ENCODE measurements around the gene RPS21. TPM values are rescaled to one million over a fixed set of nuclear protein-coding genes. Genes with fewer than 3 reads are reported as not detected.

Gene RPS21
- 100 to 1,000 TPM; 715 to 1,000 (median 769) TPM for polyA plus RNA-seq (ENCODE audit: insufficient read length in 4 of 4)

DNA sequence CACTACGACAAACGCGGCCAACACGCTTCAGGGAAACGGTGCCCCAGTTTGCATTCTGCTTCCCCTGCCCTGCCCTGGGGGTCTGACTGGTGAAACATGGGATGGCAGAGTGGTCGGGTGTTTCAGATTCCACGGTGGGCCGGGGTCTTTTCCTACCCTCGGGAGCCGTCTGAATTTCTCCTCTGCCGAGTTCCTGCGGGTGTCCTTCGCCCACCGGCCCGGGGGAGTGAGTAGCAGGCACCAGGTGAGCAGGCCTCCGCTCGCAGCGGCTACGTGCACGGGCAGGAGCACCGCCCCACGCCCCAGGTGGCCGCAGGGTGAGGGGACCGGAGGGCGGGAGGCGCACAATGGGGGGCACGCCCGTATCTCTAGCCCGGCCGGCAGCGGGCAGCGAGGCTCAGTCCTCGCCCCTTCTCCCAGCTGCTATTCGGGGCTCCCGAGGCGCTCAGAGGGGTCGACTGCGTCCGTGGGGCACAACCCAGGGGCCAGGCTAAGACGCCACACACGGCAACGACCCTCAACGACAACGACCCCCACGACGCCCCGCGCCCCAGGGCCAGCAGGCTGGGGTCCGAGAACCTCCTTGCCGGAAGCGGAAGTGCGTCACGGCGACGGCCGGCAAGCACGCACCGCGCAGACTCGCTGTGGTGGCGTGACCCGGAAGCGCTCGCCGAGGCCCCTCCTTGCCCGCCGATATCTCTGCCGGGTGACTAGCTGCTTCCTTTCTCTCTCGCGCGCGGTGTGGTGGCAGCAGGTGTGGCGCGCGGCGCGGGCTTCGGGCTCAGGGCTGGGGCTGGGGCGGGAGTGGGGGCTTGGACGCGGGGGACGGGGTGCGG, at the start of gene RPS21:
Gene RPS21 (plus strand): TSS at position 721 of the 836 bp plus-strand sequence. CDS start 236 bp downstream, outside the sequence.
- peak in 2 of 4 donors; percentile 77 to 88 for DNase-seq (ENCODE audit: low read depth in 4 of 4, low spot score in 3 of 4)

- DNase-seq (ENCODE audit: low read depth in 4 of 4, low spot score in 3 of 4) = no peak
Measured at GRCh38 chr20:62337558-62338293, 49.2 kb upstream of the RPS21 start.

DNA sequence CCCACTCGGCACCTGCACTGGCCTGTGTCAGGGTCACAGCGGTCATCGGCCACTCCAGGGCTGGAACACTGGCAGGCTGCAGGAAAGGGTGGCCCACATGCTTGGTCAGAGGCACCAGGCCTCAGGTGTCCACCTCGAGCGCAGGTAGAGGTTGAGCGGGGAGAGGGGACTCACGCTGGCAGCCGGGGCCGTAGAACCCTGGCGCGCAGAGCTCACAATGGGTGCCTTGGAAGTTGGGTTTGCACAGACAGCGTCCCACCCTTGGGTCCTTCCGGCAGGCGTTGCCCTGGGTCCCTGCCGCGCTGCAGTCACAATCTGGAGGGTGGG, 48.6 kb upstream of the RPS21 start:
- DNase-seq (ENCODE audit: low read depth in 4 of 4, low spot score in 3 of 4) = no peak

DNA sequence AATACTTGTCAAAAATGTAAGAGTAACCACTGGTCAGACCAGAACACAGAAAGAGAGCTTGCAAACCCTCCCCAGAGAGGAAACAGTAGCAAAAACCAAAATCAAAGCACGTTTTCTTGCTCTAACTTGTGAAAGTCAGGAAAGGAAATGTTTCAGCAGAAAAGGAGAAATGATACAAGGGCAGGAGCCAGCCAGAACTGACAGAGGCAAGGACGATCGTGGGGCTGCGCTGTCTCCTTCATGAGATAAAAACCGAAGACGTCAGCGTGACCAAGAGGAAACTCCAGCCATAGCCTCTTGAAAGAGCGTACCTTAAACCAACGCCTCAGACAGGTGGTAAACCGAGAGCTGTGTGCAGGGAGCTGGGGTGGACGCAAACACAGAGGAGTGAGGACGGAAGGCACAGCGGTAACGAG, 47.2 kb upstream of the RPS21 start:
- no peak for DNase-seq (ENCODE audit: low read depth in 4 of 4, low spot score in 3 of 4)

DNA sequence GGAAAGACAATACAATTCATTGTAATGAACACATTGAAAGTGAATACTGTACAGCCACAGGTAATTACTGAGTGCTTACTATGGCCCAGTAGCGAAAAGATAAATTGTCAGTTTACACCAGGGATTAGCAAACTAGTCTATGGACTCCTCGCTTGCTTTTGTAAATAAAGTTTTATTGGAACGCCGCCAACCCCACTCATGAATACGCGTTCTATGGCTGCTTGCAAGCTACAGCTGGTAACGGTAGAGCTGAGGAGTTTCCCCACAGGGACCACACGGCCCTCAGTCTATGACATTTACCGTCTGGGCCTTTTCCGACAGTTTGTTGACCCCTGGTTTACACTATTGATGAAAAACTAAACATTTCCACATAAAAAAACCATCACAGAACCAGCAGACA, 44.0 kb upstream of the RPS21 start:
- DNase-seq (ENCODE audit: low read depth in 4 of 4, low spot score in 3 of 4) = no peak

DNA sequence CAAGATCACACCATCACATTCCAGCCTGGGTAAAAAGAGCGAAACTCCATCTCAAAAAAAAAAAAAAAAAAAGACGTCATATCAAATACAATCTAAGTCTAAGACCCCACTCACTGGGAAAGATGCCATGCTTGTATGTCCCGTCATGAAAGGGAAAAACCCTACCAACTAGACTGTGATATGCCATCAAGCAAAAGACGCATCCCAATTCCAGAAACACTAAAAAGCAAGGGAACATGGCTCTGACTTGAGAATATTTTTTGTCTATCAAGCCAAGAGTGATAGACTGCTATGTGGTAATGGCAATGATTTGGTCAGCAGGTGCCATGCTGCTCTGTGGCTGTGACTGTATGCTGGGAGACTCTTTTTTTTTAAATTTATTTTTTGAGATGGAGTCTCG, 42.8 kb upstream of the RPS21 start:
- DNase-seq (ENCODE audit: low read depth in 4 of 4, low spot score in 3 of 4) = no peak

GRCh38 chr20:62344782-62345181, 42.1 kb upstream of the RPS21 start:
- DNase-seq (ENCODE audit: low read depth in 4 of 4, low spot score in 3 of 4) = no peak

- DNase-seq (ENCODE audit: low read depth in 4 of 4, low spot score in 3 of 4) = no peak
Measured at GRCh38 chr20:62345681-62346370, 41.1 kb upstream of the RPS21 start.

DNA sequence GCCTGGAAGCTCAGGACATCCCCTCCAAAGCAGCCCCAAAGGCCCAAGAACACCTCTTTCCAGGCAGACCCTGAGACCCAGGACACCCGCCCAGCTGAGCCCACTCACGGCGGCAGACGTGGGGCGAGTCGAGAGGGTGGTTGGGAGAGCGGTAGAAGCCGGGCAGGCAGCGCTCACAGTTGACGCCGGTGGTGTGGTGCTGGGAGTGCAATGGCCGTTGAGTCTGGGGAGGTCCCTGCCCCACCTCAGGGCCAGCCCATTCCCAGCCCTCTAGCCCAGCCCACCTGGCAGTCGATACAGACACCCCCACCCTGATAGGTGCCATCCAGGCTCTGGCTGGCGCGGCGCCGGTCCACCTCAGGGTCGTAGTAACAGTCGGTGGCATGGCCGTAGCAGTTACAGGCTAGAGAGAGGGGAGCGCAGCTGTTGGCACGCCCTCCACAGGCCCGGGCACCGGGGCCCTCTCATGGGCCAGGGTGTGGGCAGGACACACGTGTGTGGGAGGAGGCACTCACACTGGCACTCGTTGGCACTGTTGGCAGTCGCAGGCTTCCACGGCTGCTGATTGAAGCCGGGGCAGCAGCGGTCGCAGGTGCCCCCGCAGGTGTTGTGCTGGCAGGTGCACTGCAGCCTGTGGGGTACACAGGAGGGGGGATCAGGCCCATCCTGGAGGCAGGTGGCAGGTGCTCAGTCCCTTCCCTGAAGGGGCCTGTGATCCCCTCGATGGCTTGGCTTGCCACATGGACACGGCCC, 40.3 kb upstream of the RPS21 start:
- no peak for DNase-seq (ENCODE audit: low read depth in 4 of 4, low spot score in 3 of 4)

DNA sequence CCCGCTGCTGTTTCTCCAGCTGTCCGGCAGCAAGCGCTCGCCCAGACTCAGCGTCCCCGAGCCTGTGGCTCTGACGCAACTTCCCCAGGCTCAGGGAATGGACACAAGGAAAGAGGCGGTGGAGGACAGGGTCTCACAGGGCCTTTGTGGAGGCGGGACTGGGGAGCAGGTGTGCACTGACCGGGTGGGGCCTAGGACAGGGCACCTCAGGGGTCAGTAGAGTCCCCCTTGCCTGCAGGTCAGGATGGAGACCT, 39.8 kb upstream of the RPS21 start:
- DNase-seq (ENCODE audit: low read depth in 4 of 4, low spot score in 3 of 4) = no peak

- no peak for DNase-seq (ENCODE audit: low read depth in 4 of 4, low spot score in 3 of 4)
Measured at GRCh38 chr20:62347445-62347844, 39.5 kb upstream of the RPS21 start.

DNA sequence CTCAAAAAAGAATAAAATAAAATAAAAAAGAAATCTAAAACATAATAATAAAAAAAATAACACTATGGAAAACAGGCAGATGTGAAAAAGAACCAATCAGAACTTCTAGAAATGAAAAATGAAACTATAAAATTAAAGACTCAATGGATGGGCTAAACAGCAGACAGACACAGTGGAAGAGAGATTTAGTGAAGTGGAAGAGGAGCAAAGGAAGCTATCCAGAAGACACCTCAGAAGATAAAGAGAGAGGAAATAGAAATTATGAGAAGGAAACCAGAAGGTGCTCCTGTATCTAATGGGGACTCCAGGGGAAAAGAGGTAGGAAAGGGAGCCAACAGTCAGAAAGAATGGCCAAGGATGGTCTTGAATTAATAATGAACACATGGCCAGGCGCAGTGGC, 38.3 kb upstream of the RPS21 start:
- no peak for DNase-seq (ENCODE audit: low read depth in 4 of 4, low spot score in 3 of 4)

DNA sequence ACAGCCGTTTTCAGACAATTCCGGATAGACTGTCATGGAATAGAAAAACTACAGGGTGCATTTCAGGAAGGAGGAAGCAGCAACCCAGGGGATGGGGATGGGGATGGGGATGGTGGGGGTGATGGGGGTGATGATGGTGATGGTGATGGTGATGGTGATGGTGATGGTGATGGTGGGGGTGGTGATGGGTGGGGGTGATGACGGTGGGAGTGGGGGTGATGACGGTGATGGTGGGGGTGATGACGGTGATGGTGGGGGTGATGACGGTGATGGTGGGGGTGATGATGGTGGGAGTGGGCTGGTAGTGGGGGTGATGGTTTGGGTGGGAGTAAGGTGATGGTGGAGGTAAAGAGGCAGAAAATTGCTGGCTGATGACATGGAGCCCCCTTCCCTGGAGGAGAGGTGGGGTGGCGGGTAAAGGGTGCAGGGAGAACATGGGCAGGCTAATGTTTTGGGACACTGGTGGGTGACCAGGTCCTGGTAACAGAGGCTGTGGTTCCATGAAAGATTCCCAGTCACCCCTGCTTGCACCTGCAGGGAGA, 37.3 kb upstream of the RPS21 start:
- DNase-seq (ENCODE audit: low read depth in 4 of 4, low spot score in 3 of 4) = no peak

DNA sequence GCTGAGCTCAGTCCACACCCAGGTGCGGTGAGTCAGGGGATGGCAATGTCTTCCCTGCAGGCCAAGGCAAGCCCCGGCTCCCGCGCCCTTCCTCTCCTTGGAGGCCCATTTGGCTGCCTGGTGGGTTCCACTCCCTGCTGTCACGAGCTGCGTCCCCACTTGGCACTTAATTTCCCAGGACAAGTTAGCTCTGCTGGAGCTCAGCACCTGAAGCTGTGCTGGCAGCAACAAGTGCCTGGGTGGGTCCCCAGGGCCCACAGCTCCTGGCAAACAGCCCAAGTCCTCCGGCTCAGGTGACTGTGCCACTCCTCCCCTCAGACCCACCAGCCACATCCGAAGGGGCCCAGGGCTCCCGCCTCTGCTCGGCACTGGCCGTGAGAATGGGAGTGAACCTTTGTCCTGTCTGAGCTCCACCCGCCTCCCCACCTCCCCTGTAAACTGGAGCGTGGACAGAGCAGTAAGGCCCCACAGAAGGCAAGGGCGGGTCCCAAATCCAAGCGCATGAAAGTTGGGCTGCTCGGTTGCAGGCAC, 36.7 kb upstream of the RPS21 start:
- no peak for DNase-seq (ENCODE audit: low read depth in 4 of 4, low spot score in 3 of 4)

DNA sequence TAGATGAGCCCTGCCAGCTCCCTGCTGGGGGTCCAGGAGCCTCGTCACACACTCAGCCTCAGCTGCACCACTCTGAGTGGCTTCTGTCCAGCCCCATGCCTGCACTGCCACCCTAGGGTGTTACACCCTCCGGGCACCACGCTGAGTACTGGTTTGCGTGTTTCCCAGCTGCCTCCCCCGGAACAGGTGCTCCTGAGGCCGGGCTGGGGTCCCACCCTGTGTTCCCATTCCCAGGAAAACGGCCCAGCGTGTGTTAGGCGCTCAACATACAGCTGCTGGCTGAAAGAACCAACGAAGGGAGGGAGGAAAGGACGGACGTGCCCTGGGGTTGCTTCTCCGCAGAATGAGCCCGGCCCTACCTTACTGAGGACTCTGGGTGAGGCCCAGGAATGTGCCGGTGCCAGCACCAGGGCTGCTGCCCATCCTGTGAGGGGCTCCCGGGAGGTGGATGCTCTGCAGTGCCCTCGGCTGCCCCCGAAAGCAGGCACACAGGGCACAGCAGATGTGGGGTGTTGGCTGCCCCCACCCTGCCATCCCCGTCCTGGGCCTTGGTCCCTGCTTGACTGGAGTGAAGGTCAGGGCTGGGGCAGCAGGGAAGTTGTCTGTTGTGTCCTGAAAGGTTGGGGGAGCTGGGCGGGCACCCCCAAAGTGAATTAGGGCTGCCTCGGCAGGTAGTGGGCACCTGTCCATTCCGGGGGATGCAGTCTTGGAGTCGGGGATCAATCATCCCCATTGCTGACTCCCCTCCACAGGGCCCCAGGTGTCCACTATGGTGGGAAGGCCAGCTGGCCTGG, 36.1 kb upstream of the RPS21 start:
- DNase-seq (ENCODE audit: low read depth in 4 of 4, low spot score in 3 of 4) = no peak

DNA sequence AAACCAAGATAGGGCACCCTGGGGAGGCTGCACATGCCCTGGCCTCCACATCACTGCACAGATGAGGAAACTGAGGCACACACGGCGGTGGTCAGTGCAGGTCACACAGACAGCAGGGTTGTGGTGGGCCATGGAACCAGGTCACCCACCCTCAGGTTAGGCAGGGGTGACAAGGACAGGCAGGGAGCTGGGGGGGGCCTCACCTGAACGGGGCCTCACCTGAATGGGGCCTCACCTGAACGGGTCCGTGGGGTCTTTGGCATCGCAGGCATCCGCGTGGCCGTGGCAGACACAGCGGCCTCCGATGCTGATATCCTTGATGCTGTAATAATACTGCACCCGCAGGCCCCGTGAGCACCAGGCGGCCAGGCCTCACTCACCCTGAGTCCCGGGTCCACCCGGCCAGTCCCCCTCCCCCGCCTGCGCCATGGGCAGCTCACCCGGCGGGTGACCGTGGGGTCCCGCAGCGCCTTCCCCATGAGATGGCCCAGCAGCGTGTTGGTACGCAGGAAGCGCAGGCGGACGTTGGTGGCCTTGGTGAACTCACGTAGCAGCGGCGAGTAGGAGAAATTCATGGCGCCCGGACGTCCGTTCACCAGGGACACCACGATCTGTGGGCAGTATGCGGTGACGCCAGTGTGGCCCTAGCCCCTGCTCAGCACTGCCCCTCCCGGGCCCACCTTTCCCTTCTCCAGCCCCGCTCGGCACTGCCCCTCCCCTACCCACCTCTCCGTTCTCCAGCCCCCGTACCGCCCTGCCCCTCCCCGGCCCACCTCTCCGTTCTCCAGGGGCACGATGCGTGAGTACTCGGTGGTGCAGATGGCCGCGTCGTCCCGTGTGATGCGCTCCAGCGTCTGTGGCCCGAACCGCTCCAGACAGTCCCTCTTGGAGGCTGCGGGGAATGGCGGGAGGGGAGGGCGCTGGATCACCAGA, 35.2 kb upstream of the RPS21 start:
- no peak for DNase-seq (ENCODE audit: low read depth in 4 of 4, low spot score in 3 of 4)

GRCh38 chr20:62352402-62353288, 34.3 kb upstream of the RPS21 start:
- no peak for DNase-seq (ENCODE audit: low read depth in 4 of 4, low spot score in 3 of 4)

Measured in left renal pelvis (tissue), 4 donors.